HG03135 (cell line): ENCODE measurements around the gene URB1.
"Not testable (repeated sequence)": the region's sequence is repeated elsewhere in the genome, so short reads cannot be mapped to it uniquely, and the experiment has no call there.

Experiments
- ATAC-seq: cut with Tn5 transposase; IDR thresholded peaks from one replicate; pipeline ENCODE4 v1.9.1; 2021; ENCODE audit warnings: mild to moderate bottlenecking, moderate library complexity; ENCODE audit not compliant: unreplicated experiment

The URB1 gene

GRCh38 chr21:32320059-32320458 lies 72.8 kb downstream of the URB1 start:
- no peak for ATAC-seq

GRCh38 chr21:32319012-32319411 lies 73.8 kb downstream of the URB1 start:
- no peak for ATAC-seq

DNA sequence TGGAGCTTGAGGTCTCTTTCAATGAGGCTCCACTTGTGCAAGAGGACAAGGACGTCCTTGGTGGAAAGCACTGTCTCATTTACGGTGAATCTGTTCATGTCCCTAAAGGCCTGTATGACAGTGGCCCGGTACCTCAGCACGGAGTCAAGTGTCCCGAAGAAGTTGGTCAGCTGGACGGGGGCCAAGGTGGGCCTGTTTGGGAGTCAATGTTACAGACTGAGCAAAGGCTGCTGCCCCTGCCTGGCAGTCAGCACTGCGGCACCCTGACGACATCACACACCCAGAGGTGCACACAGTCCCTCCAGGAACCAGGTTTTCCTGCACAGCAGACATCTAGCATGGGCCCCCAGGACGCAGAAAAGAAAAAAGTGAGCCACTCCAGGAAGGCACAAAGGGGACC lies 75.1 kb downstream of the URB1 start:
- ATAC-seq = no peak

DNA sequence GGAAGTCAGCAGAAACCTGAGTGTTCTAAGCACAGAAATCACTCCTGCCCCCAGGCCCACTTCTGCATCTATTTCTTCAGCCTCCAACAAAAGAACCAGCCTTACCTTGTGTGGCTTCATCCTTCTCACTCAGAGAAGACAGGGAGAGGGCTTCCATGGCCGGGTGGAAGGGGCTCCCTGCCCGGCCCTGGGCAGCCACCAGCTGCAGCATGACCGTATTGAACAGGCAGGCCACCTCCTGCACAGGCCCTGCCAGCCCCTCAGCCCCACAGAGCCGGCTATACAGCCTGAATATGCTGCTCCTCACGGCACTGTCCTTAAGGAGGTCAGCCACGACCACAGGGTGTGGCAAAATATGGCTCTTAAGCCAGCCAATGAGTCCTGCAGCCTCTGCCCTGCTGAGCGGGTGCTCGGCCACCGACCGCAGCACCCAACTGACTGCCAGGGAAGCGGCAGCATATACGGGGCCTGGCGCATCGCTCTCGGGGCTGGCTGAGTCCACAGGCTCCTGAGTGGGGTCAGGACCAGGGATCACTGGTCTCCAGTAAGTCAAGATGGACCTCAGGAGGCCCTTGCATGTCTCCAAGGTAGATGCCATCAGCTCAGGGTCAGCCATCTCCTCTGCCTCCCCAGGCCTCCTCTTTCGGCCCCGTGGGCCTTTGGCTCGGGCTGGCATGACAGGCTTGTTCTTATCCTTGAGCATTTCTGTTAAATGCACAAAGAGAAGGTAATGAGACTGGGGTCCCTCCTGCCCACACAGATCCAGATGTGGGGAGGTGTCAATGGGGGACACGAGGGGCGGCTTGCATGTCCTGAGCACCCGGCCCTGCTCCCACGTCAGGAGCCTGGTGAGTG lies 76.2 kb downstream of the URB1 start:
- ATAC-seq = no peak

DNA sequence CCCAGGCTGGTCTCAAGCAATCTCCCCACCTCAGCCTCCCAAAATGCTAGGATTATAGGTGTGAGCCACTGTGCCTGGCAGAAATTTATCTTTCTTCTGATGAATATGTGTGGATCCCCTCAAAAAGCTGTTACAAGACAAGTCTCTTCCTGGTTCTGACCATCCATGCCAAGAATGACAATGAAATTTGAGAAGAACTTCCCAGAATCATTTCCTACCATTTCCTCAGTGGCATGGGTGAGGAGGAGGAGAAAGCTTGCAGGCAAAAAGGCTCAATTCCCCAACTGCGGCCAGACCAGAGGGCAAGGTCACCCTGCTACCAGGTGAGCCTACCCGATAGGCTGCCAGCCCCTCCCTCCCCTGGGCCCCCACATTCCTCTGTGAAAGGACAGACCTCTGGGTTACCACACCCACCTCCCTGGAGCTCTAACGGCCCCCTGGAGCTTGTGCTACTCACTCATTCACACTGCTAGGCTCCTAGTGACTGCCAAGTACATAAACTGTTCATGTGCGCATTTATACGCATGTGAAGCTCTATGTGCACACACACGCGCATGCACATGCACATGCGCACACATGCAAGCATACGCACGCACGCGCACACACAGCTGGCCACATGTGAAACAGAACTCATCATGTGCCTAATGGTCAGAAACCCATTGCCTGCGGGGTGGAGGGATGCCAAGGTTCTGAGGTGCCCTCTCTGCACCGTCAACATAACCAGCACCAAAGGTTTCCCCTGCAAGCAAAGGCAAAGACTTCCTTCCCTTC lies 77.1 kb downstream of the URB1 start:
- ATAC-seq = no peak

- no peak for ATAC-seq
Observed at GRCh38 chr21:32314806-32315205, 78.0 kb downstream of the URB1 start.

GRCh38 chr21:32312976-32313375 lies 79.8 kb downstream of the URB1 start:
- no peak for ATAC-seq

GRCh38 chr21:32312326-32312725 lies 80.5 kb downstream of the URB1 start:
- no peak for ATAC-seq

GRCh38 chr21:32311621-32312020 lies 81.2 kb downstream of the URB1 start:
- ATAC-seq = no peak

DNA sequence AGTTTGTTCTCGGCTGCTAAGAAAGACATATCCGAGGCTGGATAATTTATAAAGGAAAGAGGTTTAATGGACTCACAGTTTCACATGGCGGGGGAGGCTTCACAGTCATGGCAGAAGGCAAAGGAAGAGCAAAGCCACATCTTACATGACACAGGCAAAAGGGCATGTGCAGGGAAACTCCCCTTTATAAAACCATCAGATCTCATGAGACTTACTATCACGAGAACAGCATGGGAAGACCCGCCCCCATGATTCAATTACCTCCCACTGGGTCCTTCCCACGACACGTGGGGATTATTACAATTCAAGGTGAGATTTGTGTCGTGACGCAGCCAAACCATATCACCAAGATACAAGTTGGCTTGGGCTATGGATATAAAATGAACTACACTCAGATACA lies 81.8 kb downstream of the URB1 start:
- ATAC-seq = not testable (repeated sequence)

DNA sequence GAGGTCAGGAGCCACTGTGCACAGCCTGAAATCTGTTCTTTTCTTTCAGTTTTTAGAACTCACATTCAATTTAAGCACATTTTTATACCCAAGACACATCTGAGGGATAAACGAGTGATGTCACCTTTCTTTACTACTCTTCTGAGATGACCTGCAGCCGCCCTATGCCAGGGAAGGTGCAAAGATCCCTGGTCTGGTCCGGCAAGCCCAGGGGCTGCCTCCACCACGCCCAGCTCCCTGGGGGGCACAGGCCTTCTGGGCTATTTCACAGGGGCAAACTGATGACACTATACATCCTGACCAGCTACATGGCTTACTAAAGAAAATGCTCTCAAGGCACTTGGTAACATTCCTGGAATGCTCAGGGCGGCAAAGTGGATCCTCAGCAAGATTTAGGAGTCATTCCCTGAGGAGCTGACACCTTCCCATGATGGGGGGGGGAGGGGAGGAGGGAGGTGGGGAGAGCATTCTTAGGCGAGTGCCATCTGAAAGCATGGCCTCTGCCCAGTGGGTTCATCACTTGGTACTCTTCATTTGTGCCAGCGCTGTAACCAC lies 82.8 kb downstream of the URB1 start:
- no peak for ATAC-seq

DNA sequence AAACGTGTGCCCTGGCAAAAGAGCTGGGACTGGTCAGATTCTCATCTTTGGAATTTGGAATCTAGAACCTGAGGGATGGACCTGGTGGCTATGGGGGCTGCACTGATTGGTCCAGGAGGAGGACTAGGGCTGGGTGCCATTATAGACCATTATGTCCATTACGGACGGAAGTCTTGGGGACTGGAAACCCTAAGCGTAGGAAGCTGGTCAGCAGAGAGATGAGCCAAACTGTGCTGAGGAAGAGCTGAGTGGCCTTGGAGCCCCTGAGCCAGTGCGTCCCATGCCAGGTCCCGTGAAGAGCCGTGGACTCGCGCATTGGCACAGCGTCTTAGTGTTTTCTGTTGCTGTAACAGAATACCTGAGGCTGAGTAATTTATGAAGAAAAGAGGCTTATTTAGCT lies 84.1 kb downstream of the URB1 start:
- ATAC-seq = no peak

GRCh38 chr21:32307706-32308105 lies 85.1 kb downstream of the URB1 start:
- no peak for ATAC-seq

DNA sequence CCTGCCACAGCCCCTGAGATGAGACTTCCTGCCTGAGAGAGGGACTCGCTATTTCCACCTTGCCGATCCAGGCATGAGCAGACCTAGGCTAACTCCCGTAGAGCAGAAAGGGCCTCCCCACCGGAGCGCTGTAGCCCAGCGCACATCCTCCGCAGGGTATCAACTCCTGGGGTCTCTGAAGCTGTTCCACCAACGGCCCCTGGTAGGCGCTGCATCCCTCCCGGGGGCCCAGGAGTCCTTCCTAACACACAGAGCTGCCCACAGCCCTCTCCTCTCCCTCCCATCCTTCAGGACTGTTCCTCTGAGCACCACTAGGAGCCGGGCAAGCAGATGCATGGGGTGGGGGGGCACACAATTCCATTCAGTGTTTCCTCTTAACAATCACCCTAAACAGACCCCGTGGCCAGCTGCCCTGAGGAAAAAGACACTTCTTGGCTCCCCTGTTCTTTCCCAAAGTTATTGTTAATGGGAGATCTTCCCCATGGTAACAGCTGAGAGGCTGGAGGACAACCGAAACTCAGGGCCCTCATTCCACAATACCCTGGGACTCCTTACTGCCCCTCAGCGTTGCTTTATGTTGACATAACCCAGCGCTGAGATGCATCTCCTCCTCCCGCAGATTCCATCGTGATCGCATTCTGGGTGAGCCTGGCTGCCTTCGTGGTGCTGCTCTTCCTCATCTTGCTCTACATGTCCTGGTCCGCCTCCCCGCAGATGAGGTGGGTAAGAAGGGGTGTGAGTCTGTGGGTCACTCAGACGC lies 86.6 kb downstream of the URB1 start:
- no peak for ATAC-seq

DNA sequence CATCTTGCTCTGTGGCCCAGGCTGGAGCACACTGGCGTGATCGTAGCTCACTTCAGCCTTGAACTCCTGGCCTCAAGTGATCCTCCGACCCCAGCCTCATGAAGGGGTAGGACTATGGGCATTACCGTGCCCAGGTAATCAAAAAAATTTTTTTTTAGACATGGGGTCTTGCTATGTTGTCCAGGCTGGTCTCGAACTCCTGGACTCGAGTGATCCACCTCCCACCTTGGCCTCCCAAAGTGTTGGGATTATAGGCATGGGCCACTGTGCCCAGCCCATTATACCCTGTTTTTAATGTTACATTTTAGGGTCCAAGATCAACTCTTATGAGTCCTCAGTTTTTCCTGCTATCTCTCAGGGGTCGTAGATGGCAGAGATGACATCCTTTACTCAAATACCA lies 87.8 kb downstream of the URB1 start:
- ATAC-seq = no peak

- ATAC-seq = no peak
Observed at GRCh38 chr21:32303385-32303784, 89.4 kb downstream of the URB1 start.

- ATAC-seq = no peak
Observed at GRCh38 chr21:32302560-32302959, 90.3 kb downstream of the URB1 start.

- ATAC-seq = no peak
Observed at GRCh38 chr21:32301596-32301995, 91.2 kb downstream of the URB1 start.

DNA sequence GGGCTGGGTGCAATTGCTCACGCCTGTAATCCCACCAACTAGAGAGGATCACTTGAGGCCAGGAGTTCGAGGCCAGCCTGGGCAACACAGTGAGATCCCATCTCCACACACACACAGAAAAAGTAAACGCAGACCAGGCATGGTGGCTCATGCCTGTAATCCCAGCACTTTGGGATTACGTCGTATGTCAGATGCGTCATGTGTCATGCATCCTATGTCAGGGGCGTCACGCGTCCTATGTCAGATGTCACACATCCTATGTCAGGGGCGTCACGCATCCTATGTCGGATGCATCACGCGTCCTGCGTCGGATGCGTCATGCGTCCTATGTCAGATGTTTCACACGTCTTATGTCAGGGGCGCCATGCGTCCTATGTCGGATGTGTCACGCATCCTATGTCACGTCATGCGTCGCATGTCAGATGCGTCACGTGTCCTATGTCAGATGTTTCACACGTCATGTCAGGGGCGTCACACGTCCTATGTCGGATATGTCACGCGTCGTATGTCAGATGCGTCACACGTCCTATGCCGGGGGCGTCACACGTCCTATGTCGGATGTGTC lies 92.6 kb downstream of the URB1 start:
- ATAC-seq = no peak

GRCh38 chr21:32299695-32300094 lies 93.1 kb downstream of the URB1 start:
- no peak for ATAC-seq

DNA sequence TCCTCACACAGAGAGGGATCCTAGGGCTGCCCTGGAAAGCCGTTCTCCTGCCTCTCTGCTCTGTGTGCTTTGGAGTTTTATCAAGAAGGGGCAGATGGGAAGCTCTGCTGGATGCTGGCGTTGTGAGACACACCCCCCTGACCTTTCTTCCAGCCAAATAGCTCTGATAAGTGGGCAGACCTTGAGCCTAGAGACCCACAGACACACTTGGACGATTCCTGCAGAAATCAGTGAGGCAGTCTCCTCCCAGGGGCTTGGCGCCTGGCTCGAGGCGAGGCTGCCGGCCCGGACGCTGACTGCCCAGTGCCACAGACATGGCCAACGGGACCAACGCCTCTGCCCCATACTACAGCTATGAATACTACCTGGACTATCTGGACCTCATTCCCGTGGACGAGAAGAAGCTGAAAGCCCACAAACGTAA lies 94.1 kb downstream of the URB1 start, which contains the start of gene MRAP:
Gene MRAP, plus strand, starts transcription at position 198 of the 424 bp plus-strand sequence. Its CDS starts 117 bp downstream, at position 315.
- ATAC-seq = no peak
